Upper lobe of right lung (tissue), 1 donor: ENCODE data around the gene DNAJB8. TPM values are rescaled to one million over a fixed set of nuclear protein-coding genes. Genes with fewer than 3 reads are reported as not detected.

Source experiments
- ATAC-seq: fragments of 200-7000 bp; cut with Tn5 transposase; one replicate; pipeline ENCODE4 v1.9.1; 2020; ENCODE audit warnings: mild to moderate bottlenecking, moderate library complexity
- DNase-seq: peaks from one replicate; pipeline ENCODE4 v3.0.0-alpha.2; 2020
- H3K27ac ChIP-seq: fragments of 200-600 bp; one replicate; pipeline ENCODE4 v1.8.0; 2022
- H3K27me3 ChIP-seq: fragments of 200-600 bp; one replicate; pipeline ENCODE4 v1.8.0; 2022; ENCODE audit warnings: mild to moderate bottlenecking
- H3K36me3 ChIP-seq: fragments of 200-600 bp; one replicate; pipeline ENCODE4 v1.8.0; 2022
- H3K4me1 ChIP-seq: fragments of 200-600 bp; one replicate; pipeline ENCODE4 v1.8.0; 2022
- H3K4me3 ChIP-seq: fragments of 200-600 bp; one replicate; pipeline ENCODE4 v1.8.0; 2022; ENCODE audit warnings: mild to moderate bottlenecking
- H3K9me3 ChIP-seq: fragments of 200-600 bp; one replicate; pipeline ENCODE4 v1.8.0; 2022
- intact Hi-C: fragments of 100-400 bp; cut with DNase I; formaldehyde crosslinking; loops from one replicate; pipeline ENCODE4 v1.11.0; 2022
- total RNA-seq: library from RNA; stranded (reverse); fragmentation: NEBNext Ultra II Directional; extraction: Animal tissue kit (Norgen Biotek cat#: 25700); gene quantifications from one replicate; pipeline ENCODE4 v1.2.1, GENCODE V29; 2021
- TF ChIP-seq, protein P1 (sequence below): fragments of 200-600 bp; IDR thresholded peaks from one replicate; pipeline ENCODE4 v1.8.0; 2022; ENCODE audit warnings: antibody characterized with exemption
- donor health status: DM: no; HTN: yes; CAD: no; lungs with severe emphysema.

Gene DNAJB8
- total RNA-seq, 1 donor from 2014 or later = not detected

DNA sequence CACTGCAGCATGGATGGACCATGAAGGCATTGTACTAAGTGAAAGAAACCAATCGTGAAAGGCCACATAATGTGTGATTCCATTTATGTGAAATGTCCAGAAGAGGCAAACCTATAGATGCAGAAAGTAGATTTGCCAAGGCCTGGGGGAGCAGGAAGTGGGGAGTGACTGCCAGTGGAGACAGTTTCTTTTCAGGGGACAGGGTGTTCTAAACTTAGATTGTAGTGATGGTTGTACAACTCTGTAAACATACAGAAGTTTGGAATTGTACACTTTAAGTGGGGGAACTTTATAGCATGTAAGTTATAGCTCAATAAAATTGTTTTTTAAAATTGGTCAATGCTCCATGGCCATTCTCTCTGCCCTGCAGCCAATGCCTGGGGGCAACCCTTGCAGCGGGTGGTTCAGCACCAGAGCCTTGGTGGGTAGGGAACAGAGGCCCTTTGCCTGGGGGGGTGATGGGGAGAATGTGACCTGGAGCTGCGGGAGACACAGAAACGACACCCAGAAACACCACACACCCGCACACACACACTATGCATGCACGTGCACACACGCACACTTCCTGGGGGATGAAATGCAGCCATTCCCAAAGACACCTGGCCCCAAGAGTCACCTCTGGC lies 43.1 kb downstream of the DNAJB8 start:
- no peaks in the 10 kb centered on the region for H3K36me3 ChIP-seq
- H3K4me1 ChIP-seq = no peaks in the 10 kb centered on the region
- ATAC-seq (no peak), DNase-seq (no peak)
- H3K9me3 ChIP-seq = no peaks in the 10 kb centered on the region
- no peak overlapping the region for H3K4me3 ChIP-seq
- H3K27me3 ChIP-seq = peaks cover 15% of the 10 kb centered on the region
- H3K27ac ChIP-seq = no peak overlapping the region
- intact Hi-C loops = loop anchor here (10.0 kb wide), 1 partner anchor 181 kb away; no protein-coding TSS in a partner anchor
- TF ChIP-seq, protein P1, sequence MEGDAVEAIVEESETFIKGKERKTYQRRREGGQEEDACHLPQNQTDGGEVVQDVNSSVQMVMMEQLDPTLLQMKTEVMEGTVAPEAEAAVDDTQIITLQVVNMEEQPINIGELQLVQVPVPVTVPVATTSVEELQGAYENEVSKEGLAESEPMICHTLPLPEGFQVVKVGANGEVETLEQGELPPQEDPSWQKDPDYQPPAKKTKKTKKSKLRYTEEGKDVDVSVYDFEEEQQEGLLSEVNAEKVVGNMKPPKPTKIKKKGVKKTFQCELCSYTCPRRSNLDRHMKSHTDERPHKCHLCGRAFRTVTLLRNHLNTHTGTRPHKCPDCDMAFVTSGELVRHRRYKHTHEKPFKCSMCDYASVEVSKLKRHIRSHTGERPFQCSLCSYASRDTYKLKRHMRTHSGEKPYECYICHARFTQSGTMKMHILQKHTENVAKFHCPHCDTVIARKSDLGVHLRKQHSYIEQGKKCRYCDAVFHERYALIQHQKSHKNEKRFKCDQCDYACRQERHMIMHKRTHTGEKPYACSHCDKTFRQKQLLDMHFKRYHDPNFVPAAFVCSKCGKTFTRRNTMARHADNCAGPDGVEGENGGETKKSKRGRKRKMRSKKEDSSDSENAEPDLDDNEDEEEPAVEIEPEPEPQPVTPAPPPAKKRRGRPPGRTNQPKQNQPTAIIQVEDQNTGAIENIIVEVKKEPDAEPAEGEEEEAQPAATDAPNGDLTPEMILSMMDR = no peak

DNA sequence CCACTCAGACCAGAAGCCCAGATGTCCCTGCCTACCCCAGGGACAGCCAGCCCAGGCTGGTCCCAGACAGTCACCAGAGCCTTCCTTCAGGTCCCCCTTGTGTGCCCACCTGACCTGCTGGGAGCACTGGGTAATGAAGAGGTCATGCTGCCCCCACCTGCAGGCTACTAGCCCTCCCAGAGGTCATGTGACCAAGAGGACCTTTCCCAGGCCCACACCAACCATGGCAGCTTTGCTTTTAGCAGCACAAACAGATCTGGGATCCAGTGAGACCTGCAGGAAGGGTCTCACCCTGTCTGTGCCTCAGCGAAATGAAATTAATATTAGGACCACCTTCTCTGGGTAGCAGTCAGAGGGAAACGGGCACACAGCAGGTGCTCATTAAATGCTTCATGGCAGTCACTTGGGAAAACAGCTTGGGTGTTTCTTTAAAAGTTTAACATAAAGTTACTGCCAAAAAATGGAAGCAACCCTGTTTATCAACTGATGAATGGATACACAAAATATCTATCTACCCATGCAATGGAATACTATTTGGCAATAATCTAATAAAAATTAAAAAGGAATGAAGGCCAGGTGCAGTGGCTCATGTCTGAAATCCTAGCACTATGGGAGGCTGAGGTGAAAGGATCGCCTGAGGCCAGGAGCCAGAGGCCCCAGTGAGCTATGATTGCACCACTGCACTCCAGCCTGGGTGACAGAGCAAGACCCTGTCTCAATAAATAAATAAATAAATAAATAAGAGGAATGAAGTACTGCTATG lies 43.7 kb downstream of the DNAJB8 start:
- no peak for DNase-seq
- intact Hi-C loops = loop anchor here (10.0 kb wide), 1 partner anchor 182 kb away; no protein-coding TSS in a partner anchor
- H3K27ac ChIP-seq = no peak overlapping the region

DNA sequence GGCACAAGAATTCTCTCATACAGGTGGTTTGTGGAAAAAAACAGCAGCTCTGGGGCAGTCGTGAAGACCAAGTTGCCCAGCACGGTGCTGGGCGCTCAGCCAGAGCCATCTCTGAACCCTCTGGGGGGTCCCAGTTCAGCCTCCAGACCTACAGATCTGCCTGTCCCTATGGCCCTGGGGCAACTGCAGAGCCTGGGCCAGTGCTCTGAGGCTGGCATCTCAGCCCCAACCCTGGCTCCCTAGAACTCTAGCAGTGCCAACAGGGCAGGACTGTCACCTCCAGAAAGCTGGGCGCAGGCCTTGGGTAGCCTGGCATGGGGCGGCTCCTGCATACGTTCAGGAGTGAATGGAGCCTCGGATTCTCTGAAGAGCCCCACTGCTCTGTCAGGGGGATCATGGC lies 44.7 kb downstream of the DNAJB8 start:
- no peaks in the 10 kb centered on the region for H3K4me1 ChIP-seq
- H3K9me3 ChIP-seq = no peaks in the 10 kb centered on the region
- TF ChIP-seq, protein P1 = no peak
- intact Hi-C loops = loop anchor here (10.0 kb wide), 1 partner anchor 183 kb away; no protein-coding TSS in a partner anchor
- H3K27me3 ChIP-seq = peaks cover 4% of the 10 kb centered on the region
- ATAC-seq = no peak
- no peaks in the 10 kb centered on the region for H3K36me3 ChIP-seq
- no peak for DNase-seq
- H3K4me3 ChIP-seq = no peak overlapping the region
- no peak overlapping the region for H3K27ac ChIP-seq

More for the DNA sequence above, 43.7 kb downstream of the DNAJB8 start:
- ATAC-seq = no peak
- no peak overlapping the region for H3K4me3 ChIP-seq
- H3K4me1 ChIP-seq = no peaks in the 10 kb centered on the region
- no peaks in the 10 kb centered on the region for H3K36me3 ChIP-seq
- H3K9me3 ChIP-seq = no peaks in the 10 kb centered on the region
- H3K27me3 ChIP-seq = peaks cover 13% of the 10 kb centered on the region
- TF ChIP-seq, protein P1 = no peak

- no peak overlapping the region for H3K27ac ChIP-seq
- DNase-seq = no peak
- H3K4me3 ChIP-seq = no peak overlapping the region
- no peaks in the 10 kb centered on the region for H3K36me3 ChIP-seq
- ATAC-seq = no peak
- TF ChIP-seq, protein P1 = no peak
- H3K27me3 ChIP-seq = no peaks in the 10 kb centered on the region
- H3K4me1 ChIP-seq = no peaks in the 10 kb centered on the region
- no peaks in the 10 kb centered on the region for H3K9me3 ChIP-seq
- intact Hi-C loops = loop anchor here (10.0 kb wide), 1 partner anchor 183 kb away; no protein-coding TSS in a partner anchor
Measured at GRCh38 chr3:128421439-128421836, 45.3 kb downstream of the DNAJB8 start.

- TF ChIP-seq, protein P1 = no peak
- intact Hi-C loops = loop anchor here (10.0 kb wide), 1 partner anchor 184 kb away; no protein-coding TSS in a partner anchor
- Histone ChIP-seq H3K4me3 (no peak overlapping the region), H3K36me3 (no peaks in the 10 kb centered on the region), H3K4me1 (no peaks in the 10 kb centered on the region), H3K27me3 (no peaks in the 10 kb centered on the region), H3K9me3 (no peaks in the 10 kb centered on the region), H3K27ac (no peak overlapping the region)
- no peak for DNase-seq
- no peak for ATAC-seq
Measured at GRCh38 chr3:128420720-128421438, 45.8 kb downstream of the DNAJB8 start.
